UCSD-AML1 (cell line): Measurements from ENCODE around the gene PTPRD.

ENCODE experiments used
- DNase-seq: peaks from one replicate; lab custom pipeline; 2025; ENCODE audit not compliant: unreplicated experiment; lab: John Stamatoyannopoulos, UW

Gene PTPRD

GRCh38 chr9:8750639-8751051 is 1862.2 kb downstream of the PTPRD start:
- DNase-seq, result no peak

- DNase-seq, result no peak
Measured at GRCh38 chr9:8745347-8745746, 1867.5 kb downstream of the PTPRD start.

- DNase-seq, result no peak
Measured at GRCh38 chr9:8738945-8739344, 1873.9 kb downstream of the PTPRD start.

GRCh38 chr9:8736805-8737204 is 1876.0 kb downstream of the PTPRD start:
- DNase-seq, result no peak

- DNase-seq, result no peak
Measured at GRCh38 chr9:8734760-8735159, 1878.0 kb downstream of the PTPRD start.

GRCh38 chr9:8733131-8733954 is 1879.5 kb downstream of the PTPRD start:
- no peak for DNase-seq

GRCh38 chr9:8732367-8733075 is 1880.3 kb downstream of the PTPRD start:
- DNase-seq, result no peak

GRCh38 chr9:8730618-8731017 is 1882.2 kb downstream of the PTPRD start:
- DNase-seq, result no peak

GRCh38 chr9:8728910-8729309 is 1883.9 kb downstream of the PTPRD start:
- no peak for DNase-seq

- DNase-seq, result no peak
Measured at GRCh38 chr9:8727191-8727590, 1885.6 kb downstream of the PTPRD start.

- no peak for DNase-seq
Measured at GRCh38 chr9:8726692-8727091, 1886.1 kb downstream of the PTPRD start.

GRCh38 chr9:8725635-8726034 is 1887.2 kb downstream of the PTPRD start:
- no peak for DNase-seq

- DNase-seq, result no peak
Measured at GRCh38 chr9:8724284-8725018, 1888.4 kb downstream of the PTPRD start.

GRCh38 chr9:8723195-8723594 is 1889.6 kb downstream of the PTPRD start:
- no peak for DNase-seq

- DNase-seq, result no peak
Measured at GRCh38 chr9:8719833-8720486, 1892.8 kb downstream of the PTPRD start.

GRCh38 chr9:8718121-8718725 is 1894.6 kb downstream of the PTPRD start:
- DNase-seq, result no peak

GRCh38 chr9:8717146-8717545 is 1895.7 kb downstream of the PTPRD start:
- no peak for DNase-seq

GRCh38 chr9:8715788-8716187 is 1897.0 kb downstream of the PTPRD start:
- no peak for DNase-seq

GRCh38 chr9:8713811-8714165 is 1899.0 kb downstream of the PTPRD start:
- no peak for DNase-seq

- no peak for DNase-seq
Measured at GRCh38 chr9:8713149-8713810, 1899.5 kb downstream of the PTPRD start.
